H1 (cell line): ENCODE results near the gene SLC25A38. TPM values are rescaled to one million over a fixed set of nuclear protein-coding genes. Genes with fewer than 3 reads are reported as not detected.

ENCODE experiments used
- CTCF ChIA-PET: fragments of 300-600 bp; sonication (Branson Sonifier 250); formaldehyde crosslinking; loops from one replicate; lab custom pipeline; 2021; ENCODE audit not compliant: partially characterized antibody; lab: Charles Lee
- POLR2A ChIA-PET: fragments of 300-600 bp; sonication (Branson Sonifier 250); formaldehyde crosslinking; loops from one replicate; lab custom pipeline; 2021; ENCODE audit warnings: inconsistent platforms; ENCODE audit not compliant: partially characterized antibody; lab: Charles Lee
- DNase-seq, 2 experiments: peaks; one replicate each; pipeline versions ENCODE4 v3.0.0 to v3.0.0-alpha.2; 2010 to 2022; ENCODE audit warnings: low spot score in 2 of 2, low read depth in 1 of 2, mixed read lengths in 1 of 2
- FAIRE-seq: peaks from 2 replicates; lab custom pipeline; 2011; peaks lifted over from hg19 to GRCh38; lab: Jason Lieb, UNC
- H2AFZ ChIP-seq: 2 replicates; pipeline ENCODE4 v1.8.1; 2012; ENCODE audit warnings: low read length, inconsistent platforms
- H2AK5ac ChIP-seq: 2 replicates; pipeline ENCODE4 v1.6.1; 2013; ENCODE audit warnings: low read depth, low read length
- H2BK120ac ChIP-seq: replicated peaks from 2 replicates; pipeline ENCODE3; 2013; ENCODE audit warnings: low read depth, low read length, inconsistent platforms
- H2BK12ac ChIP-seq: 2 replicates; pipeline ENCODE4 v1.6.1; 2013; ENCODE audit warnings: low read depth, low read length
- H2BK15ac ChIP-seq: 2 replicates; pipeline ENCODE4 v1.6.1; 2013; ENCODE audit warnings: low read length
- H2BK20ac ChIP-seq: 2 replicates; pipeline ENCODE4 v1.6.1; 2013; ENCODE audit warnings: low read length
- H2BK5ac ChIP-seq: 2 replicates; pipeline ENCODE4 v1.6.1; 2013; ENCODE audit warnings: low read depth, low read length
- H3K14ac ChIP-seq: 2 replicates; pipeline ENCODE4 v1.6.1; 2013; ENCODE audit warnings: inconsistent platforms; ENCODE audit not compliant: insufficient read length
- H3K18ac ChIP-seq: 2 replicates; pipeline ENCODE4 v1.6.1; 2013; ENCODE audit warnings: low read length; ENCODE audit errors: extremely low read depth
- H3K23ac ChIP-seq: 2 replicates; pipeline ENCODE4 v1.6.1; 2013; ENCODE audit warnings: inconsistent platforms; ENCODE audit not compliant: insufficient read length
- H3K23me2 ChIP-seq: 2 replicates; pipeline ENCODE4 v1.6.1; 2013; ENCODE audit warnings: low read depth, low read length
- H3K27ac ChIP-seq: 2 replicates; pipeline ENCODE4 v1.6.1; 2011; ENCODE audit warnings: low read depth, low read length, inconsistent platforms
- H3K27me3 ChIP-seq, 4 experiments: replicated peaks in 1 of 4; 1 replicate in 1 of 4; 2 replicates in 3 of 4; pipeline versions ENCODE4 v1.6.1 to v1.8.1; 2011 to 2013; ENCODE audit warnings: low read length in 3 of 4, mild to moderate bottlenecking in 3 of 4, inconsistent platforms in 2 of 4, mixed read lengths in 2 of 4, moderate library complexity in 1 of 4; ENCODE audit not compliant: control insufficient read depth in 3 of 4, insufficient read depth in 3 of 4; ENCODE audit errors: extremely low read depth in 1 of 4
- H3K36me3 ChIP-seq, 4 experiments: 2 replicates each; pipeline versions ENCODE4 v1.6.1 to v1.8.1; 2011 to 2013; ENCODE audit warnings: mild to moderate bottlenecking in 4 of 4, low read length in 3 of 4, moderate library complexity in 2 of 4, control low read depth in 1 of 4, inconsistent platforms in 1 of 4; ENCODE audit not compliant: insufficient read depth in 4 of 4, control insufficient read depth in 2 of 4
- H3K4ac ChIP-seq: replicated peaks from 2 replicates; pipeline ENCODE3; 2013; ENCODE audit warnings: low read length, low read depth, mixed read lengths, inconsistent platforms; ENCODE audit not compliant: insufficient read length
- H3K4me1 ChIP-seq, 4 experiments: replicated peaks in 1 of 4; 1 replicate in 1 of 4; 2 replicates in 3 of 4; pipeline versions ENCODE4 v1.6.1 to v1.8.1; 2011 to 2013; ENCODE audit warnings: low read length in 3 of 4, inconsistent platforms in 2 of 4, mixed read lengths in 1 of 4; ENCODE audit not compliant: insufficient read depth in 4 of 4, control insufficient read depth in 3 of 4
- H3K4me2 ChIP-seq, 2 experiments: 2 replicates each; pipeline versions ENCODE4 v1.6.1 to v1.8.1; 2011 to 2013; ENCODE audit warnings: low read depth in 2 of 2, low read length in 2 of 2, control low read depth in 1 of 2, inconsistent platforms in 1 of 2, mild to moderate bottlenecking in 1 of 2; ENCODE audit not compliant: insufficient read depth in 1 of 2
- H3K4me3 ChIP-seq, 4 experiments: fragments of 200-600, 300-600 bp in 1 of 4; sonication (generic), shearing (Covaris generic), sonication (Bioruptor Twin) in 1 of 4; 2 replicates each; pipeline versions ENCODE4 v1.5.1 to v1.8.1; 2011 to 2016; ENCODE audit warnings: low read length in 4 of 4, low read depth in 3 of 4, control low read depth in 2 of 4, inconsistent platforms in 2 of 4, mild to moderate bottlenecking in 2 of 4, mixed read lengths in 1 of 4, moderate library complexity in 1 of 4; ENCODE audit not compliant: insufficient read depth in 2 of 4; ENCODE audit errors: extremely low read depth in 1 of 4
- H3K56ac ChIP-seq: replicated peaks from 2 replicates; pipeline ENCODE3; 2013; ENCODE audit warnings: low read depth, mild to moderate bottlenecking, mixed read lengths, low read length, inconsistent platforms; ENCODE audit not compliant: insufficient read length
- H3K79me1 ChIP-seq: 2 replicates; pipeline ENCODE4 v1.6.1; 2013; ENCODE audit warnings: low read depth, low read length, control low read depth
- H3K79me2 ChIP-seq, 2 experiments: 2 replicates each; pipeline versions ENCODE4 v1.6.1 to v1.8.1; 2012 to 2013; ENCODE audit warnings: low read length in 2 of 2, mild to moderate bottlenecking in 2 of 2, inconsistent platforms in 1 of 2; ENCODE audit not compliant: insufficient read depth in 2 of 2, control insufficient read depth in 1 of 2
- H3K9ac ChIP-seq, 4 experiments: replicated peaks in 1 of 4; 1 replicate in 1 of 4; 2 replicates in 3 of 4; pipeline versions ENCODE4 v1.6.1 to v1.8.1; 2011 to 2013; ENCODE audit warnings: low read depth in 3 of 4, low read length in 3 of 4, control low read depth in 2 of 4, mild to moderate bottlenecking in 2 of 4, moderate library complexity in 2 of 4, inconsistent platforms in 1 of 4; ENCODE audit errors: extremely low read depth in 1 of 4
- H3K9me3 ChIP-seq, 2 experiments: 2 replicates each; pipeline versions ENCODE4 v1.6.1 to v1.8.1; 2012 to 2013; ENCODE audit warnings: mild to moderate bottlenecking in 2 of 2, moderate library complexity in 2 of 2, control low read depth in 1 of 2, inconsistent platforms in 1 of 2, low read depth in 1 of 2, low read length in 1 of 2, mixed read lengths in 1 of 2; ENCODE audit not compliant: insufficient read depth in 2 of 2
- H4K20me1 ChIP-seq, 2 experiments: replicated peaks in 1 of 2; 2 replicates each; pipeline versions ENCODE3 to v1.8.1; 2011 to 2013; ENCODE audit warnings: inconsistent platforms in 2 of 2, low read length in 2 of 2, mild to moderate bottlenecking in 1 of 2; ENCODE audit not compliant: insufficient read depth in 2 of 2, control insufficient read depth in 1 of 2
- H4K5ac ChIP-seq: 2 replicates; pipeline ENCODE4 v1.6.1; 2013; ENCODE audit warnings: low read length, low read depth, mixed read lengths, inconsistent platforms; ENCODE audit not compliant: insufficient read length
- H4K8ac ChIP-seq: 2 replicates; pipeline ENCODE4 v1.8.0; 2013; ENCODE audit warnings: mild to moderate bottlenecking, moderate library complexity, low read length, inconsistent platforms; ENCODE audit not compliant: insufficient read depth; ENCODE audit errors: extremely low read depth
- H4K91ac ChIP-seq: replicated peaks from 2 replicates; pipeline ENCODE3; 2013; ENCODE audit warnings: low read length, mixed read lengths, inconsistent platforms; ENCODE audit not compliant: insufficient read length
- ATF2 ChIP-seq: IDR thresholded peaks from 2 replicates; pipeline ENCODE4 v1.6.1; 2012; ENCODE audit warnings: low read length, inconsistent platforms
- CBX5 ChIP-seq: fragments of 300-800, 300-1000 bp; sonication (generic); IDR thresholded peaks from 2 replicates; pipeline ENCODE4 v1.7.1; 2016; ENCODE audit warnings: antibody characterized with exemption, low read length, low read depth
- CBX8 ChIP-seq: fragments of 300-800, 300-1000 bp; sonication (generic); IDR thresholded peaks from 2 replicates; pipeline ENCODE4 v1.7.1; 2016; ENCODE audit warnings: low read depth, low read length, borderline replicate concordance
- CTBP2 ChIP-seq: IDR thresholded peaks from 2 replicates; pipeline ENCODE4 v1.7.0; 2011; ENCODE audit warnings: borderline replicate concordance, mild to moderate bottlenecking, moderate library complexity, mixed read lengths, low read length; ENCODE audit not compliant: insufficient read depth, insufficient read length
- EP300 ChIP-seq, 2 experiments: IDR thresholded peaks; 1 replicate in 1 of 2; 2 replicates in 1 of 2; pipeline ENCODE4 v1.6.1; 2011 to 2012; ENCODE audit warnings: low read depth in 2 of 2, low read length in 2 of 2, mild to moderate bottlenecking in 2 of 2, borderline replicate concordance in 1 of 2, inconsistent platforms in 1 of 2, moderate library complexity in 1 of 2
- EZH2 ChIP-seq: fragments of 200-600 bp; sonication (generic); IDR thresholded peaks from 2 replicates; pipeline ENCODE4 v1.7.1; 2012; ENCODE audit warnings: low read depth, mild to moderate bottlenecking, moderate library complexity, low read length, inconsistent platforms; ENCODE audit not compliant: severe bottlenecking
- FOSL1 ChIP-seq: IDR thresholded peaks from 2 replicates; pipeline ENCODE4 v1.6.1; 2011; ENCODE audit warnings: mild to moderate bottlenecking, low read depth, low read length, moderate library complexity; ENCODE audit not compliant: insufficient read depth
- GABPA ChIP-seq: IDR thresholded peaks from 2 replicates; pipeline ENCODE4 v1.6.1; 2011; ENCODE audit warnings: mild to moderate bottlenecking, low read length, moderate library complexity, borderline replicate concordance; ENCODE audit not compliant: insufficient read depth
- JUN ChIP-seq: IDR thresholded peaks from 2 replicates; pipeline ENCODE4 v1.6.1; 2011; ENCODE audit warnings: low read depth, mild to moderate bottlenecking, improper control_type of control experiment, low read length
- RAD21 ChIP-seq, 2 experiments: IDR thresholded peaks in 1 of 2; conservative IDR thresholded peaks in 1 of 2; 2 replicates each; pipeline ENCODE4 v1.6.1; 2011; ENCODE audit warnings: low read depth in 2 of 2, low read length in 2 of 2, improper control_type of control experiment in 1 of 2, inconsistent platforms in 1 of 2, mild to moderate bottlenecking in 1 of 2, moderate library complexity in 1 of 2
- SP4 ChIP-seq: IDR thresholded peaks from 2 replicates; pipeline ENCODE4 v1.6.1; 2012; ENCODE audit warnings: low read length, inconsistent platforms
- WGBS, 2 experiments: shearing (Covaris generic) in 1 of 2; methylation state at CpG; one replicate each; pipeline versions ENCODE4 v1.1.6 to v1.1.7; 2013 to 2015; ENCODE audit warnings: low lambda C conversion rate in 2 of 2, mixed read lengths in 2 of 2, inconsistent platforms in 1 of 2, low coverage in 1 of 2, missing lambda C conversion rate in 1 of 2; ENCODE audit not compliant: insufficient replicate concordance in 2 of 2, insufficient coverage in 1 of 2, insufficient read length in 1 of 2; ENCODE audit errors: extremely low coverage in 1 of 2, missing lambda C conversion rate in 1 of 2; 5-methylcytosine and 5-hydroxymethylcytosine counted together
- polyA plus RNA-seq, 7 experiments: library from polyadenylated mRNA; depleted of rRNA in 3 of 7; stranded (reverse) in 5 of 7; unstranded in 2 of 7; fragments of >200 nt in 5 of 7; fragments of 200-250 nt in 2 of 7; gene quantifications; 1 replicate in 5 of 7; 2 replicates in 1 of 7; 4 replicates in 1 of 7; pipeline versions ENCODE4 v1.2.1 to v1.2.3, GENCODE V29; 2011 to 2013; ENCODE audit warnings: missing spikeins in 2 of 7, mixed read lengths in 2 of 7
- total RNA-seq: library from RNA; stranded (reverse); fragmentation: NEBNext Ultra II Directional; extraction: Animal tissue kit (Norgen Biotek cat#: 25700); gene quantifications from 2 replicates; pipeline ENCODE4 v1.2.1, GENCODE V29; 2021

The SLC25A38 gene
- total and polyA plus RNA-seq, 2 of the 8 experiments (the other 6 are each of a cell fraction or from before 2014, with no cell fraction given), result 41.2 to 45.8 TPM

- H3K14ac ChIP-seq, result no peak overlapping the region
- no peak overlapping the region for H3K27ac ChIP-seq
These were observed 7.0 kb downstream of the SLC25A38 start for GRCh38 chr3:39390181-39390580.

More at GRCh38 chr3:39390181-39390580, 7.0 kb downstream of the SLC25A38 start:
- ChIA-PET POLR2A (interaction anchor here (33.7 kb wide), 1 partner anchor 20 kb away, joined by 771 read pairs; the partner anchor contains the start of gene RPSA), CTCF (interaction anchor here (1.5 to 2.4 kb wide), 2 partner anchors 12 kb away, joined by 4 to 6 read pairs; no protein-coding TSS in a partner anchor)
- FAIRE-seq (no peak), DNase-seq (no peak)
- no peak overlapping the region for H3K4me2 ChIP-seq
- peaks cover 13 to 62% (median 46%) of the 10 kb centered on the region in 4 experiments for H3K36me3 ChIP-seq
- no peak overlapping the region for H4K8ac ChIP-seq
- H3K23ac ChIP-seq, result no peak overlapping the region
- H3K4me3 ChIP-seq, result no peak overlapping the region
- no peak overlapping the region for H2AK5ac ChIP-seq
- no peak overlapping the region for H3K56ac ChIP-seq
- no peak overlapping the region for H2BK20ac ChIP-seq
- H2BK12ac ChIP-seq, result no peak overlapping the region
- no peak for TF ChIP-seq RAD21 (IDR thresholded peaks at IDR 0.05 in 1 of 2, conservative IDR thresholded peaks at IDR 0.05 in 1 of 2; ENCODE audit: low read depth in 2 of 2, low read length in 2 of 2)
- no peak for TF ChIP-seq GABPA
- TF ChIP-seq JUN, result no peak
- TF ChIP-seq ATF2, result no peak
- TF ChIP-seq EZH2, result no peak
- TF ChIP-seq CBX5, result no peak
- TF ChIP-seq EP300 (IDR thresholded peaks at IDR 0.05; ENCODE audit: borderline replicate concordance in 1 of 2, low read depth in 2 of 2, low read length in 2 of 2), result no peak
- TF ChIP-seq FOSL1, result no peak
- TF ChIP-seq CTBP2, result no peak
- no peak for TF ChIP-seq CBX8
- TF ChIP-seq SP4, result no peak
- no peak overlapping the region for H2BK5ac ChIP-seq
- no peak overlapping the region for H4K5ac ChIP-seq
- H3K79me2 ChIP-seq, result peaks cover 24 to 61% of the 10 kb centered on the region in 2 experiments
- 94% methylated on average over 4 of the region's 4 CpGs; no CpG with 5 or more reads in 1 of the 2 experiments for WGBS, 2 experiments
- no peaks in the 10 kb centered on the region for H3K27me3 ChIP-seq
- no peak overlapping the region for H3K4ac ChIP-seq
- H4K91ac ChIP-seq, result no peak overlapping the region
- no peaks in the 10 kb centered on the region for H3K9me3 ChIP-seq
- H3K18ac ChIP-seq, result no peak overlapping the region
- H2BK120ac ChIP-seq, result no peak overlapping the region
- H3K9ac ChIP-seq, result no peak overlapping the region
- H2BK15ac ChIP-seq, result no peak overlapping the region
- H4K20me1 ChIP-seq, result peaks cover 1 to 23% of the 10 kb centered on the region in 2 experiments
- no peaks in the 10 kb centered on the region for H3K23me2 ChIP-seq
- H3K79me1 ChIP-seq, result peaks cover 22% of the 10 kb centered on the region
- H2AFZ ChIP-seq, result no peak overlapping the region
- peaks cover 0 to 6% (median 3%) of the 10 kb centered on the region in 4 experiments; a peak in 6 of 7 replicates for H3K4me1 ChIP-seq
